ENCODE results near the gene ATAD2B. TPM values are rescaled to one million over a fixed set of nuclear protein-coding genes. Genes with fewer than 3 reads are reported as not detected.

ATAD2B gene
- total RNA-seq, 1 donor from 2014 or later, result 85.5 TPM

GRCh38 chr2:23707096-23707495 lies 219.8 kb downstream of the ATAD2B start:
- POLR2A ChIA-PET, result no interaction called here
- no peak for DNase-seq
- Mint-ChIP-seq H3K4me1 (no peaks in the 10 kb centered on the region), H3K27ac (no peak overlapping the region), H3K27me3 (no peaks in the 10 kb centered on the region), H3K9me3 (no peaks in the 10 kb centered on the region), H3K36me3 (ENCODE audit: low read depth) (peaks cover 38% of the 10 kb centered on the region), H3K4me3 (no peak overlapping the region)
- CTCF ChIA-PET, result no interaction called here
- intact Hi-C loops (cut with micrococcal nuclease), result no loop called here
- TF ChIP-seq CTCF (IDR thresholded peaks at IDR 0.05), result no peak
- no peak for ATAC-seq (ENCODE audit: low read depth)

- intact Hi-C loops (cut with micrococcal nuclease), result no loop called here
- Mint-ChIP-seq H3K27ac (no peak overlapping the region), H3K4me3 (no peak overlapping the region), H3K27me3 (no peaks in the 10 kb centered on the region), H3K9me3 (no peaks in the 10 kb centered on the region), H3K4me1 (no peaks in the 10 kb centered on the region), H3K36me3 (ENCODE audit: low read depth) (peaks cover 38% of the 10 kb centered on the region)
- ChIA-PET CTCF (no interaction called here), POLR2A (no interaction called here)
- ATAC-seq (ENCODE audit: low read depth) (no peak), DNase-seq (no peak)
- no peak for TF ChIP-seq CTCF (IDR thresholded peaks at IDR 0.05)
Observed at GRCh38 chr2:23706613-23707078, 220.3 kb downstream of the ATAD2B start.

GRCh38 chr2:23705771-23706612 lies 220.9 kb downstream of the ATAD2B start:
- Mint-ChIP-seq H3K4me3 (no peak overlapping the region), H3K36me3 (ENCODE audit: low read depth) (peaks cover 40% of the 10 kb centered on the region), H3K27ac (no peak overlapping the region), H3K4me1 (no peaks in the 10 kb centered on the region), H3K27me3 (no peaks in the 10 kb centered on the region), H3K9me3 (no peaks in the 10 kb centered on the region)
- ChIA-PET POLR2A (no interaction called here), CTCF (interaction anchor here (0.9 kb wide), 1 partner anchor 43 kb away, joined by 3 read pairs; no protein-coding TSS in a partner anchor)
- no peak for TF ChIP-seq CTCF (IDR thresholded peaks at IDR 0.05)
- intact Hi-C loops (cut with micrococcal nuclease), result no loop called here
- DNase-seq (no peak), ATAC-seq (ENCODE audit: low read depth) (no peak)

GRCh38 chr2:23703583-23704385 lies 223.1 kb downstream of the ATAD2B start:
- no peaks in the 10 kb centered on the region for H3K9me3 Mint-ChIP-seq
- no peaks in the 10 kb centered on the region for H3K4me1 Mint-ChIP-seq
- intact Hi-C loops (cut with micrococcal nuclease), result no loop called here
- ChIA-PET CTCF (no interaction called here), POLR2A (no interaction called here)
- no peaks in the 10 kb centered on the region for H3K27me3 Mint-ChIP-seq
- H3K36me3 Mint-ChIP-seq (ENCODE audit: low read depth), result peaks cover 40% of the 10 kb centered on the region
- DNase-seq (no peak), ATAC-seq (ENCODE audit: low read depth) (no peak)
- H3K27ac Mint-ChIP-seq, result no peak overlapping the region
- no peak overlapping the region for H3K4me3 Mint-ChIP-seq
- TF ChIP-seq CTCF (IDR thresholded peaks at IDR 0.05), result no peak

- Mint-ChIP-seq H3K4me3 (no peak overlapping the region), H3K9me3 (no peaks in the 10 kb centered on the region), H3K27me3 (no peaks in the 10 kb centered on the region), H3K36me3 (ENCODE audit: low read depth) (peaks cover 40% of the 10 kb centered on the region), H3K27ac (no peak overlapping the region), H3K4me1 (no peaks in the 10 kb centered on the region)
- ATAC-seq (ENCODE audit: low read depth), result no peak
- TF ChIP-seq CTCF (IDR thresholded peaks at IDR 0.05), result no peak
- intact Hi-C loops (cut with micrococcal nuclease), result no loop called here
- DNase-seq, result no peak
- POLR2A ChIA-PET, result no interaction called here
- CTCF ChIA-PET, result no interaction called here
Observed at GRCh38 chr2:23703037-23703582, 223.8 kb downstream of the ATAD2B start.
